NCI-H510A (cell line): ENCODE measurements around the gene MTA3.

Source experiments
- DNase-seq: peaks from one replicate; lab custom pipeline; 2025; lab: John Stamatoyannopoulos, UW

The MTA3 gene

DNA sequence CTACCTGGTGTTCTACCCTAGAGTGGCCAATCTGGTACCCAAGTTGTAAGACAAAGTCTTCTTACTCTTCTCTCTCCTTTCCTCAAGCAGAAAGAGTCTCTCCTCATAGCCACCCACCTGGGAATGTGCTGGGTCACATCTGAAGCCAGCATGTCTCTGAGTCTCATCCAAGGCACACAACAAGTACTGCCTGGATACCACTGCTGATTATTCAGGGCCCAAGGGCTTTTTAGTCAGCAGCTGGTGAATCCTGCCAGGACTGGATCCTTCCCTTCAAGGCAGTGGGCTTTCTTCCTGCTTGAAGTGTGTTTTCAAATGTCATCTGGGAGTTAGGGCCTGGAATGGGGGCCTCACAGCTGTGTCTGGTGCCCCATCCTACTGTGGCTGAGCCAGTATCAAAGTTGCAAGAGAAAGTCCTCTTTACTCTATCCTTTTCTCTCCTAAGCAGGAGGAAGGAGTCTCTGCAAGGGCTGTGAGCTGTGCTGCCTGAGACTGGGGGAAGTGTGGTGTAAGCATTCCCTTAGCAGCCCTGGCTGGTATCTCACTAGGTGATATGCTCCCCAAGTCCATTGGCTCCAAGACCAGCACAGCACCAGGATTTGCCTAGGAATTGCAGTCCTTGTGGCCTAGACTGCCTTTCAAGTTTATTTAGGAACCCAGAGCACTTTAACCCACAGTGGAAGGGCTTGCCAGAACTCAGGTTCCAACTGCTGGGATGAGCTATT, 168.3 kb downstream of the MTA3 start:
- DNase-seq = no peak

DNA sequence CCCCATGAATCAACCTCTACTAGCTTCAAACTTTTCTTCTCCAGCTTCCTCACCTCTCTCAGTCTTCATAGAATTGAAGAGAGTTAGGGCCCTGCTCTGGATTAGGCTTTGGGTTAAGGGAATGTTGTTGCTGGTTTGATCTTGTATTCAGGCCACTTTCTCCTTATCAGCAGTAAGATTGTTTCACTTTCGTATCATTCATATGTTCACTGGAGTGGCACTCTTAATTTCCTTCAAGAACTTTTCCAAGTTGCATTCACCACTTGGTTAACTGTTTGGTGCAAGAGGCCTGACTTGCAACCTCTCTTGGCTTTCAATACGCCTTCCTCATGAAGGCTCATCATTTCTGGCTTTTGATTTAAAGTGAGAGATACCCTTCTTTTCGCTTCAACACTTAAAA, 172.7 kb downstream of the MTA3 start:
- no peak for DNase-seq

DNA sequence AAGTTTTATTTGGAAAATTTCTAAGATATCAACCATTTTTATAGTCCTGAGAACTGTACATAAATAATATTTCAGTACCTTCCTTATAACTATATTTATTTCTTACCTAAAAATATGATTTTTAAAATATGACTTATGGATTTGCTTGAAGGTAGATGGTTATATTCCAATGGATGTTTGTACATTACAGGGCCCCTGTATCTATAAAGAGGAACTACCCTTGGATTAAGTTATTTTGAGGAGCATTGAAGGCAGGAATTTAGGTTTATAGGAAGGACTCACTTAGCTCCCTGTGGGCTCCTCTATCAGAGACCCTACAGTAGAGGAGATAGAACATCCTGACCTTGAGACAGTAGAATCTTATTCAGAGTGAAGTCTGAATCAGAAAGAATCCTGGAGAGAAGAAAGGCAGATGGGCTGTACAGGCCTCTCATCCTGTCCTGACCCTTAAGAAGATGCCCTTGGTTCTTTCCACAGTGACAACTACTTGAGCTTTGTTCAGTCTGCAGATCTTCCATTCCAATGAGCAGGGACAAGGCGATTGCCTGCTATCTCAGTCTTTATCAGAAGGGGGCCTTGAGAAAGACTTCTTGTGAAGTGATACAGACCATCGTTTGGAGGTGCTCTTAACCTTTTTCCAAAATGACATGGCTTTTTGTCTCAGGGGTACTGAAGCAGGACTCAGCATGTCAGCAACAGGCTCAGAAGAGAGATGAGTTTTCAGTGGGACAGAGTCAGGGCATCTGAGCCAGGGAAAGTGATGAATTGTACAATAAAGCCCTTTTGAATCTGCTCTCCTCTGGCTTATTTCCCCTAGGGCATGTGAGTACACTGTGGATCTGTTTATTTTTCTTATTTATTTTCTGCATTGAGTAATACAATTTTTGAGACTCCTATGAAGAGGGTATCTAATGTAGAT, 174.6 kb downstream of the MTA3 start:
- DNase-seq = no peak

DNA sequence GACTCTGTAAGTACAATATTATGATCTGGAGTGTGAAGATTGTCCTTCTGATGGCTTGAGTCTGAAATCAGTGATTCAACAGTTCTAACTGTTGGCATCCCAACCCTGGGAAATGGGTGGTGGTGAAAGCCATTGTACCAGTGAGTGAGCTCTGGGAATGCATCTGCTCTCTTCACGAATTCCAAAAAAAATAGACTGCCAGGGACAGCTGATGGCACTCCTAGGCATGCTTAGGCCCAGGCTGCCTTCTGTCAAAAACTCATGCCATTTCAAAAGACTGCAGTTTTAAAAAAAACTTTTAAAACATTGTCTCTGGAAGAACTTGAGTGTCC, 175.2 kb downstream of the MTA3 start:
- DNase-seq = no peak

DNA sequence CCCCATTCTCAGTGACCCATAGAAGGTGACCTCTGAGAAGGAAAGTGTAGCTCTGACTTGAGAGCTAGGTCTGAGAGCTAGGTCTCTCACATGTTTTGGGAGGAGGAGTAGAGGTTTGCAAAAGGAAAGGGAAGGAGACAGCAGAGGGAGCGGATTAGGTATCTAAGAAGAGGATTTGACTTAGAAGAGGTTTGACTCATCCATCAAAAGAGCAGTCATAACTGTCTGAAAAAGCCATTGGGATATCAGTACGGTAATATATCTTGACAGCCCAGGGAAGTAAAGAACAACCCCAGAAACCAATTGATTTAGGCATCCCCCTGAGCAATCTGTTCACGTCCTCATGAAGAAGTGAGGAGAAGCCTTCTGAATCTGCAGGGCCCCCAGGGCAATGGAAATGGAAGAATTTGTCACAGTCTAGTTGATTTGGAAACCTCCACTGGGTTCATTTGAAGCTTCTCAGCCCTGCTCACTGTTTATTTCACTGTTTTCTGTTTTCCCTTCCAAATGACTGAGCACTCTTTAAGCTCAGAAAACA, 176.2 kb downstream of the MTA3 start:
- DNase-seq = no peak

DNA sequence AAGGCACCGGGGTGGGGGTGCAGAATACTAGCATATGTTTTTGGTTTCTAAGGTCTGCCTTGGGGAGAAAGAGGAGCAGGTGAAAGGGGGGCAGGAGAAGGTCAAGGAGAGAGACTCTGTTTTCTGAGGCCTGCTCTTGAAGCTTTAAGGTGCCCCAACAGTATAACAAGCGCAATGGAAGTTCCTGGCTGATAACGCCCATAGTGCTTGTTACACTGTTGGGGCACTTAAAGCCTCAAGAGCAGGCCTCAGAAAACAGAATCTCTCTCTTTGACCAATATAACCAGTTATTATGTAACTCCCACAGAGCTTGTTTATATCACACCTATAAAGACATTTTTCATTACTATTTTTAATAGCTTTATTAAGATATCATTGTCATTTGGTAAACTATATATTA, 179.0 kb downstream of the MTA3 start:
- DNase-seq = no peak

DNA sequence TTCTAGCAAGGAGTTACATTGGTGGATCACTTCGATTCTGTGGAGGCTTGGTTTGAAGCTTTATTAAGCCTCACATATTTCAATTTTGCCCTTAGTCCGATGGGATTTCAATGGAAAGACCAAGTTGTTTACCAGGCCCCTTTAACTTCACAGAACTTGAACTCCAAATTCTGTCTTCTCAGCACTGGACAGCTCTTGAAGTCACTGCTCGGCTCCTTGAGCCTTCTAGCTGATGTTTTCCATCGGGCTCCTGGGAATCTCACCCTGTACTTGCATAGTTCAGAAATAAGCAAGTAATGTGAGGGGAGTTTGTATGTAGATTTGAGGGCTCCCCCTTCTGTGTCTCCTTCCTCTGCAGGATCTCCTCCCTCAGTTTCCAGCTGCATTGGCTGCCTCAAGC, 180.4 kb downstream of the MTA3 start:
- no peak for DNase-seq

DNA sequence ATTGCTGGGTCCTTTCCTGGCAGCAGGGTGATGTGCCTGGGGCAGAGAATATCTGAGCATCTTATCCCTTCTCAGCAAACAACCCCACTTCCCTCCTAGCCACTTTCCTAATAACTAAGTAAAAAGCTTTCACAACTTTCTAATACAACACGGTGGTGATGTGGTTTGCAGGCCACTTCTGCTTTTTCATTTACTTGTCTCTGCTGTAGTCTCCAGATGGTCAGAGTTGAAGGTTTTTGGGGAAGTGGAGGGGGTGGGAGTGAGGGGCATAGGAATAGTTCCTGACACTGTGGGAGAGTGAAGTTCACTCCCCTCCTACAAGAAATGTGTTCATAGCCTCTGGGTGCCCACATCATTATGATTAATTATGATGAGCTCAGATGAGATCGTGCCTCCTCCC, 183.9 kb downstream of the MTA3 start:
- no peak for DNase-seq

DNA sequence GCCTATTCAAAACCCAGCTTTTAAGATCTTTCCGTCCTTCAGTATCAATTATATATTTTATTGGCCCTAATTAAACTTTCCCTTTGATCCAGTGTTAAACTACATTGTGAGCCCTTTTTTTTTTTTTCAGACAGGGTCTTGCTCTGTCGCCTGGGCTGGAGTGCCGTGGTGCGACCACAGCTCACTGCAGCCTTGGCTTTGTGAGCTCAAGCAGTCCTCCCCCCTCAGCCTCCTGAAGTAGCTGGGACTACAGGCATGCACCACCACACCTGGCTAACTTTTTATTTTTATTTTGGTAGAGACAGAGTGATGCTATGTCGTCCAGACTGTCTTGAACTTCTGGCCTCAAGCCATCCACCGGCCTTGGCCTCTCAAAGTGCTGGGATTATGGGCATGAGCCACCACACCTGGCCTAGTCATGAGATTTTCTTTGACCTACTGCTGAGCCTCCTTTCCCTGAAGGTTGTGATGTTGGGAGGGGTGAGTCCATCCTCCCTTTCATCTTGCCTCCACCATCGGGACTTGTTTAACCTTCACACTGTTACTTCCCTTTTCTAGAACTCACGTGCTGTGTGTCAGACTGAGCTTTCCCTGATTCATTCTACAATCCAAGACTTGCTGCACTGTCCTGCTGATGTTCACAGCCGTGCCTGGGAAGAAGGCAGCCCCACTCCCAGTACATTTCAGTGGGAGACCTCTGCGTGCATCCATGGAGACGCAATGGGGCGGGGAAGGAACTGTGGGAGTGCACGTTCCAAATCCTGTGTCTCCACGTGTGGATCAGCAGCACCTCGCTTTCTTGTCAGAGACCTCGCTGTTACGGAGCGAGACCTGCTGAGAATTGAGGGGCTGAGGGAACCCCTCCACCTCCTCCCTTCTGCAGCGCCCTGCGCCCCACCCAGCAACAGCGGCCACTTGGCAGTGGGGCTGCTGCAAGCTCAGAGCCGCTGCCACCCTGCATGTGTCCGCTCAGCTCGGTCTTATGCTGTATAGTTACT, 184.7 kb downstream of the MTA3 start:
- DNase-seq = no peak

DNA sequence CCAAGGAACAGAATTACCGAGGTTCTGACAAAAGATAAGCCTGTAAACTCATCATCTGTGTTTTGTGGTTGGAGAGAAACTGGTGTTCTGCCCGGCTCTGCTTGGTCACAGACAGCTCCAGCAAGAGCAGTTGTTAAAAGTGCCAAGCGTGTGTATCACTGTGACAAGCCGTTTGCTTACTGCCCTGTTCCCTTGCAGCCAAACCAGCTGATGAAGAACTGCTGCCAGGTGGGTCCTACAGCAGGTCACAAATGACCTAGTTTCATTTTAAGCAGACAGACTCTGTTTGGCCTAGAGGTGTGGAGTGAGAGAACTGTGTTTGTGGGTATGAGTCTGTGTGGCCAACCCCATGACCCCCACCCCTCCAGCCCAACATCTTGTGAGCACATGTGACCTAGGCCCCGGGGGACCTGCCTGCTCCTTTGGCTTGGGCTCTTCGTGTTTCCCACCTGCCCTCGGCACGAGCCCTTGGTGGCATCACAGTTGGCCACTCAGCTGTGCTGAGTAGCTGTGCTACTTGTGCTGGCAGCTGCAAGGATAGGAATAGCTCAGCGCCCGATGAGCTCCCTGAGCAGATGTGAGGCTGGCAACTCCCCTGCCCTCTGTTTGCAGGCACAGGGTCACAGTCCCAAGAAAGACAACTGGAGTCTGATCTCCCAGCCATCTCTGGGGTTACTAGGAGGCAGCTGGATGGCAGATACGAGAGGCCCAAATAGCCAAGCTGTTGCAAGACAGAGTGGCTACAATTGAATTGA, 185.8 kb downstream of the MTA3 start:
- peak; percentile 13 for DNase-seq

DNA sequence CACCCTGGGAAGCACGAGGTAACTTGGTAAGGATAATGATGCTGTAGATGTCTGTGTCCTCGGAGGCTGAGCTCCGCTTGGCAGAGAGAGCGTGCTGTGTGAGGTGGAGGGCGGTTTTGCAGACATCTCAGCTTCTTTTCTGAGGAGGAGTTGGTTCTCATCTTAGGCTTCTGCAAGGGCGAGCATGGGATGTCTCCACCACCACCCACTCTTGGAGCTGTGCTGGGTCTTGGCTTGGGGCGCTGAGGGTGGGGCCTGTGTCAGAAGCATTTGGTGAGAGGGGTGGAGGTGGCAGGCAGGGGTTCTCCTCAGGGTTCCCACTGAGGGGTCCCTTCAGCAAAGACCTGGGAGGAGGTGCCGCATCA, 186.3 kb downstream of the MTA3 start:
- DNase-seq = no peak

DNA sequence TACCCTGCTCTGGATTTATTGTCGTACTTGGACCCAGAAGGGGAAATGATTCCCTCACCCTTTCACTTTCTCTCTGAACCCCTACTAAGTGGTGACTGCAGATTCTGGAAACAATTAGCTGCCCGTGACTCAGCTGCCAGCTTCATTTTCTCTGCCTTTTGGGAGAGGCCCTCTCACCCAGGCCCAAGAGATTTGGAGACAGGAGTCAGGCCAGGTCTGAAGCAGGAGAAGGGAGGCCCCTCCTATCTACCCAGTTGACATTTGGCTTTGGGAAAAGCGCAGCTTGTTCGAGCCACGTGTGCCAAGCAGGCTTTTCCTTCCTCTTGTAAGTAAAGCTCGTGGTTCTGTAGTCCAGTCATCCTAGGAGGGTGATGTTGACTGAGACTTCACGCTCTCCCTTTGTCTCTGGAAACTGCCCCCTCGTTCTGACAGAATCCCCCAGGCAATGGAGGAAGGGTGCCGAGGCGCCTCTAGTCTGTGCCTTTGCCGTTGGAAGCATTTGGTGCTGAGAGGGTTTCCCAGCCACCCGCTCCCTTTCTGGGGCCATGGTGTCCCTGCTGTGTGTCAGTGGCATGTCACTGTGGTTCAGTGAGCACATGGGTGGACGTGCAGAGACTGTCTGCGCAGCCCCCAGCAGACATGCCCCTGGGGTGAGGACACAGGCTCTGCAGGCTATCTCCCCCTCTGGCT, 186.9 kb downstream of the MTA3 start:
- no peak for DNase-seq

DNA sequence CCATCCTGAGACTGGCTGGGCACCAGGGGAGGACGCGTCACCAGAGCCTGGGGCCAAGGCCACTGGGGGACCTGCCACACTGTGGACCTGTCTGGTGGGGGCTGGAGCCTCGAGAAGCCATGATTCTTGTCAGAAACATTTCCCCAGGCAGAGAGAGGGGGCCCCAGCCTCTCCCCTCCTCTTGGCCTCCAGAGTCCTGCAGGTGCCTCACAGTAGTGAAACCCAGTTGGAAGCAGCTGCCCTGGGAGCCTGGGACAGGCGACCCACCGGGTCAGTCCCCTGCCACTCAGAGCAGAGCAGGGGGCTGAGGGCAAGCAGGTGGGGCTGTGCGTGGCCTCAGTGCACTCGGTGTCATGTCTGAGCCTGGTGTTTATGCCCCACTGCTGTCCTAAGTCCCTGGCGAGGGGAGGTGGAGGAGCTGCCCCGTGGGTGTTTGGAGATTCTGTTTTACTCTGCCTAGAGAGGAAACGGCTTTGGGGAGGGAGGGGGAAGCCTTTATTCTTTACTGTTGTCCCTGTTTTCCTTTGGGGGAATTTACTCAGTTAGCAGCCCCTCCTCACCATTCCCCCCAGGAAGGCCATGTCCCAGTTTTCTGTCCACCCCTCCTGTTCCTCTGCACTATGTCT, 187.8 kb downstream of the MTA3 start:
- no peak for DNase-seq

DNA sequence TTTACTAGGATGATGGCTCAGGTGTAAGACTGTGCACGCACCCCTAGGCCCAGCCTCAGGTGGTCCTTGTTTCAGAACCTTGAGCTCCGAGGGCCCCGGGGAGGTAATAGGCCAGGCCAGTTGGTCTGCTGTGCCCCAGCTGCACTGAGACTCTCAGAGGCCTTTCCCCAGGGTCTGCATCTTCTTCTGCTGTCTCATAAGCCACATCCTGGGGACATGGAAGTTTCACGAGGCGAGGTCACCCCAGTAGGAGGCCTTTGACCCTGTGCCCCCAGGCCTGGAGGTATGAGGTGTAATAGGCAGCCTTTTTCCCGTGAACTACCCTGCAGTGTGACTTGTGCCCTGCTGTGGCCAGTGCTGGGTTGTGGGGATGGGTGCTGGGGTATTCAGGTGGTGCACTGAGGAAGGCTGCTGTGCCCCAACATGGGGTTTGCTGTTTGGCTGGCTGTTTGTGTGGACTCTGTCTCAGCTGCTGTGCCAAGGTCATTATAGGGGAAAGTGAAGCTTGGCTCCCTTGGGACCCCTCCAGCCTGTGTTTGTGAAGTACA, 188.6 kb downstream of the MTA3 start:
- no peak for DNase-seq

DNA sequence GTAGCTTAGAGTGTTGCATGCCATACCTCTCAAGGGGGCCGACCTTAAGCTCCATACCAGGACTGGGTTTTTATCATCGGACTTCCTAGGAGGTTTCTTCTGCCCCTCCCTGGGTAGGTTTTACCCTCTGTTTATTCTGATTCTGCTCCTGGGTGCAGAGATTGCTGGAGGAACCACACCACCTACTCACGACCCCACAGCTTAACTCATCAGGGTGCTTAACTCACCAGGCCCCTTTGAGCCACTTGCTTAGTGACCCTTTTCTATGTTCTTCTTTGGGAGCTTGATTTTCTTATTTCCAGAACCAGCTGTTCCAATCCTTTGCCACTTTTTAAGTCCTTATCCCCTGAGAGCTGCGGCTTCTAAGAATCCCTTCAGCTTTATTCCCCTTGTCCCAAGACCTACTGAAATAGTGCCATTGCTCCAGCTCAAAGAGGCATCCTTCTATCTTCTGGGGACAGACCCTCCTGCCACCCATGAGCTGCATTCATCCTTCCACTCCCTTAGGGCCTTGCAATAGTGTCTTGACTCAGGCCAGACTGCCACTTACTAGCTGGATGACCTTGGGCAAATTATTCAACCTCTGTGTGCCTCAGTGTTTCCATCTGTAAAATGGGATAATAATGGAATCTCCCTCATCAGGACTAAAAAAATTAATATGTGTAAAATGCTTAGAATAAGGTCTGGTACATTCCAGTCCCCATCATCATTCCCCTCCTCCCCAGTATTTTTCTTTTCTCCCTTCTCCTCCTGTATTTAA, 189.7 kb downstream of the MTA3 start:
- no peak for DNase-seq

DNA sequence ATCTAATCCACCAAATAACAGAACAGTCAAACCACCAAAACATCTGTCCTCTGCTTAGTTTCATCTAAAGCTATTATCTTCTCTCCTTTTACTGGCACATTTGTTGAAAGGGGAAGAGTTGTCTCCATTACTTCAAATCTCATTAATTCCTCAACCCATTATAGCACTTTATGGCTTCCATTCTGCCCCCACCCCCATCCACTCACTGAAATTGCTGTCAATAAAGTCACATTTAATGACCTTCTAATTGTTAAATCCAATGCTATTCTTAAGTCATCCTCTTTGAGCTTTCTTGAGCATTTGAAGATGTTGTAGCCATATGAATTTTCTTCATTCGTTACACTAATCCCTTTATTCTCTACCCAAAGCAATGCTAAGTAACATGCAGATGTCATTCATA, 190.3 kb downstream of the MTA3 start:
- DNase-seq = no peak

DNA sequence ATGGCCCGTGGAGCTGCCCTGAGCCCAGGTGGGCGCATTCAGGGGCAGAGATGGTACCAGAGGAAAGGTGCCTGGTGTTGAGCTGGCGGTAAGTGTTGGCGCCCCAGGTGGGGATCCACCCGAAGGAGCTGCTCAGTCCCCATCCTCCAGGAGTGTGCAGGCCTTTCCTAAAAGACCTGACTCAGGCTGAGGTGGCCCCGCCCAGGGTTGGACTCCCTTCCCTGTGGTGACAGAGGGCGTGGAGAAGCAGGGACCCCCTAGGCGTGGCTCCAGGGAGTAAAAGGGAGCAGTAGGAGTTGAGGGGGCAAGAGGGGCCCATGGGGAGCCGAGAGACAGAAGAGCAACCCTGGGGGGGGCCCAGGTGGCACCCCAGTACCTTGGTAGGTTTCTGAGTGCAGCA, 193.1 kb downstream of the MTA3 start:
- no peak for DNase-seq

DNA sequence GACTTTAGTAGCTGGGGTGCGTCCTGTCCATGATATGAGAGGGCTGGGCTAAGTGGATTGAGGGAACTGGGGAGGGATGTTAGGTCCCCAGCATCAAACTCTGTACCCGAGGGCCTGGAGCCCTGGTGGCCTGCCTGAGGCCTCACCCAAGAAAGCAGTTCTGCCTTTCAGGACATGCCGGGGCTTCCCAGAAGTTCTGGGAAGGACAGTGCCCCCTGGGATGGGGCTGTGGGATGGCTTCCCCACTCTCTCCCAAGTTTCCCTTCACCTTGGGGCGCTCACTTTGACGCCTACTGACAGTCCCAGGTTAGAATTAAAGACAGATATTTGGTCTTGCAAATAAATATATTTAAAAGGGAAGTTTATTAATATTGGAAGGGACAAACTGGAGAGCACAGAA, 193.7 kb downstream of the MTA3 start:
- no peak for DNase-seq
